AG08396 (cell line): ENCODE results near the gene MAJIN.

ENCODE experiments used
- DNase-seq: peaks from one replicate; pipeline ENCODE4 v3.0.0; 2012; ENCODE audit warnings: low spot score, mixed read lengths

The MAJIN gene

GRCh38 chr11:64892411-64892831 is 79.5 kb downstream of the MAJIN start:
- no peak for DNase-seq

- no peak for DNase-seq
Measured at GRCh38 chr11:64891880-64892279, 80.0 kb downstream of the MAJIN start.

- no peak for DNase-seq
Measured at GRCh38 chr11:64891215-64891848, 80.6 kb downstream of the MAJIN start.

- no peak for DNase-seq
Measured at GRCh38 chr11:64890522-64890939, 81.4 kb downstream of the MAJIN start.

- no peak for DNase-seq
Measured at GRCh38 chr11:64888729-64889511, 83.0 kb downstream of the MAJIN start.

GRCh38 chr11:64888406-64888728 is 83.5 kb downstream of the MAJIN start:
- no peak for DNase-seq
